Esophagus muscularis mucosa (tissue), 3 donors: ENCODE measurements around the gene SLC29A1.

Source experiments
- POLR2A ChIP-seq: fragments of 450-650 bp; IDR thresholded peaks from one replicate; pipeline ENCODE4 v1.6.1; 2017; ENCODE audit warnings: antibody characterized with exemption, moderate library complexity, mild to moderate bottlenecking, low read depth
- TF ChIP-seq, protein P1 (sequence below), 3 experiments: fragments of 200-600 bp in 2 of 3; fragments of 450-650 bp in 1 of 3; sonication (generic) in 2 of 3; IDR thresholded peaks; one replicate each; pipeline ENCODE4 v1.5.1; 2017 to 2019; ENCODE audit warnings: antibody characterized with exemption in 3 of 3, mild to moderate bottlenecking in 2 of 3, moderate library complexity in 1 of 3

DNA sequence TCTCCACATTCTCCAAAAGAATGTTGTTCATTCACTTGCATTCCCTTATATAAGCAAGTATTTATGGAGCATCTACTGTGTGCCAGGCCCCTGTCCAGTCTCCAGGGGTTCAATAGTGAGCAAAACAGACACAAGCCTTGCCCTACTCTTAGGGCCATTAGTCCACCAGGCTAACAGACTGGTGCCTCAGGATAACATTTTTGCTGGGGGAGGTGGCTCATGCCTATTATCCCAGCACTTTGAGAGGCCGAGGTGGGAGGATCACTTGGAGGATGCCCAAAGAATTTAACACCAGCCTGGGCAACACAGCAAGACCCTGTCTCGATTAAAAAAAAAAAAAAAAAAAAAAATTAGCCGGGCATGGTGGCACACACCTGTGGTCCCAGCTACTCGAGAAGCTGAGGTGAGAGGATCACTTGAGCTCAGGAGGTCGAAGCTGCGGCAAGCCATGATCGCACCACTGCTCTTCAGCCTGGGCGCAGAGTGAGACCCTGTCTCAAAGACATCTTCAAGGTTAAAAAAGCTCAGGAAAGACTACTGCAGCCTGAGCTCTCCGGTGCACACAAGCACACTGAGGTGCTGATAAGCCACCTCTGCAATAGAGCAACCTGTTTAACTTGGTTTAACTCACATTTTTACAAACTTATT is 44.8 kb upstream of the SLC29A1 start:
- TF ChIP-seq, protein P1, sequence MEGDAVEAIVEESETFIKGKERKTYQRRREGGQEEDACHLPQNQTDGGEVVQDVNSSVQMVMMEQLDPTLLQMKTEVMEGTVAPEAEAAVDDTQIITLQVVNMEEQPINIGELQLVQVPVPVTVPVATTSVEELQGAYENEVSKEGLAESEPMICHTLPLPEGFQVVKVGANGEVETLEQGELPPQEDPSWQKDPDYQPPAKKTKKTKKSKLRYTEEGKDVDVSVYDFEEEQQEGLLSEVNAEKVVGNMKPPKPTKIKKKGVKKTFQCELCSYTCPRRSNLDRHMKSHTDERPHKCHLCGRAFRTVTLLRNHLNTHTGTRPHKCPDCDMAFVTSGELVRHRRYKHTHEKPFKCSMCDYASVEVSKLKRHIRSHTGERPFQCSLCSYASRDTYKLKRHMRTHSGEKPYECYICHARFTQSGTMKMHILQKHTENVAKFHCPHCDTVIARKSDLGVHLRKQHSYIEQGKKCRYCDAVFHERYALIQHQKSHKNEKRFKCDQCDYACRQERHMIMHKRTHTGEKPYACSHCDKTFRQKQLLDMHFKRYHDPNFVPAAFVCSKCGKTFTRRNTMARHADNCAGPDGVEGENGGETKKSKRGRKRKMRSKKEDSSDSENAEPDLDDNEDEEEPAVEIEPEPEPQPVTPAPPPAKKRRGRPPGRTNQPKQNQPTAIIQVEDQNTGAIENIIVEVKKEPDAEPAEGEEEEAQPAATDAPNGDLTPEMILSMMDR (IDR thresholded peaks at IDR 0.05) = no peak
- TF ChIP-seq POLR2A = no peak
